Activated CD4-positive, alpha-beta memory T cell treated with anti-CD3 and anti-CD28 coated beads for 36 hours (primary cell): Measurements from ENCODE around the gene DHCR7. TPM values are rescaled to one million over a fixed set of nuclear protein-coding genes. Genes with fewer than 3 reads are reported as not detected.

ENCODE experiments used
- CTCF ChIA-PET: fragments of 350-600 bp; sonication (Branson Sonifier 250); formaldehyde crosslinking; loops from one replicate; lab custom pipeline; 2021; ENCODE audit warnings: antibody characterized with exemption, inconsistent platforms; lab: Charles Lee
- POLR2A ChIA-PET: fragments of 350-600 bp; sonication (Branson Sonifier 250); formaldehyde crosslinking; loops from one replicate; lab custom pipeline; 2021; ENCODE audit warnings: antibody characterized with exemption; lab: Charles Lee
- DNase-seq: peaks from one replicate; pipeline ENCODE4 v3.0.0-alpha.2; 2020
- H3K27ac Mint-ChIP-seq: one replicate; pipeline ENCODE4 v1.8.0; 2021; ENCODE audit warnings: mixed read lengths
- H3K27me3 Mint-ChIP-seq: one replicate; pipeline ENCODE4 v1.8.0; 2021; ENCODE audit warnings: mixed read lengths
- H3K36me3 Mint-ChIP-seq: one replicate; pipeline ENCODE4 v1.8.0; 2021; ENCODE audit warnings: mixed read lengths
- H3K4me1 Mint-ChIP-seq: one replicate; pipeline ENCODE4 v1.8.0; 2021; ENCODE audit warnings: low read depth, mixed read lengths
- H3K4me3 Mint-ChIP-seq: one replicate; pipeline ENCODE4 v1.8.0; 2021; ENCODE audit warnings: mild to moderate bottlenecking, mixed read lengths
- H3K9me3 Mint-ChIP-seq: one replicate; pipeline ENCODE4 v1.8.0; 2021; ENCODE audit warnings: mixed read lengths
- intact Hi-C: fragments of 100-400 bp; cut with micrococcal nuclease; formaldehyde crosslinking; loops from one replicate; pipeline ENCODE4 v1.15.1; 2023
- total RNA-seq, 2 experiments: library from RNA; stranded (reverse); gene quantifications; one replicate each; pipeline ENCODE4 v1.2.3, GENCODE V29; 2021

Gene DHCR7
- 10 to 100 TPM; 61.4 to 63.5 TPM for total RNA-seq

GRCh38 chr11:71448257-71449171, at the start of gene DHCR7:
DHCR7 (minus strand) TSS chr11:71448393; CDS start chr11:71444952, 3,441 bp downstream.
- peak; percentile 96 for DNase-seq
- CTCF ChIA-PET = interaction anchor here (0.8 to 2.7 kb wide), 2 partner anchors 115 to 614 kb away, joined by 3 to 7 read pairs; no protein-coding TSS in a partner anchor
- Mint-ChIP-seq H3K36me3 (peaks cover 41% of the 10 kb centered on the region), H3K27me3 (no peaks in the 10 kb centered on the region), H3K4me1 (peaks cover 54% of the 10 kb centered on the region), H3K27ac (peak within 1 kb of the TSS; percentile 79), H3K4me3 (peak within 1 kb of the TSS; percentile 94), H3K9me3 (peaks cover 5% of the 10 kb centered on the region)
- POLR2A ChIA-PET = no interaction called here
- intact Hi-C loops = loop anchor here (2.0 to 10.0 kb wide), 2 partner anchors 96 to 338 kb away; partner anchors contain the start of gene KRTAP5-9

- Mint-ChIP-seq H3K4me1 (no peaks in the 10 kb centered on the region), H3K27ac (no peak overlapping the region), H3K36me3 (peaks cover 69% of the 10 kb centered on the region), H3K4me3 (no peak overlapping the region), H3K27me3 (no peaks in the 10 kb centered on the region), H3K9me3 (no peaks in the 10 kb centered on the region)
- intact Hi-C loops = no loop called here
- POLR2A ChIA-PET = no interaction called here
- CTCF ChIA-PET = no interaction called here
- no peak for DNase-seq
Observed at GRCh38 chr11:71496421-71496820, 48.2 kb upstream of the DHCR7 start.

- no peaks in the 10 kb centered on the region for H3K27me3 Mint-ChIP-seq
- CTCF ChIA-PET = no interaction called here
- peaks cover 71% of the 10 kb centered on the region for H3K36me3 Mint-ChIP-seq
- POLR2A ChIA-PET = no interaction called here
- H3K4me1 Mint-ChIP-seq = no peaks in the 10 kb centered on the region
- intact Hi-C loops = no loop called here
- no peak for DNase-seq
- H3K9me3 Mint-ChIP-seq = no peaks in the 10 kb centered on the region
- no peak overlapping the region for H3K4me3 Mint-ChIP-seq
- H3K27ac Mint-ChIP-seq = no peak overlapping the region
Observed at GRCh38 chr11:71495286-71496230, 47.4 kb upstream of the DHCR7 start.

DNA sequence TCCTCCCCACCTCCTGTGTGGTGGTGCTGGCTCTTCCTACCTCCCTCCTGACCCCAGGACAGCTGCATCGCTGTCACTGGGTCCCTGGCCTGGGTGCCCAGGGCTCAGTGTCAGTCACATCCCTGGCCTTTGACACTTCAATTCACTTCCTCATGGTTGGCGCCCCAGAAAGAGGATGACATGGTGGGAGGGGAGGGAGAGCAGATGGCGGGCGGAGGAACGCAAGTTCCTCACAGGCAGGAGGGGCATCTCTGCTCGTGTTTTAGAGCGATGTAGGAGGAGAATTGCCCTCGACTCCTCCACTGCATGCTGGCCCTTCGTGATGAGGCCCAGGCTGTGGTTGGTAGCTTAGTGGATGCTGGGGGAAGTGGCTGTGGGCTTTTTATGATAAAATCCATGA, 43.7 kb upstream of the DHCR7 start:
- Mint-ChIP-seq H3K9me3 (no peaks in the 10 kb centered on the region), H3K4me1 (peaks cover 25% of the 10 kb centered on the region), H3K27ac (no peak overlapping the region), H3K27me3 (no peaks in the 10 kb centered on the region), H3K36me3 (peaks cover 55% of the 10 kb centered on the region), H3K4me3 (no peak overlapping the region)
- intact Hi-C loops = no loop called here
- DNase-seq = no peak
- CTCF ChIA-PET = no interaction called here
- POLR2A ChIA-PET = no interaction called here

DNA sequence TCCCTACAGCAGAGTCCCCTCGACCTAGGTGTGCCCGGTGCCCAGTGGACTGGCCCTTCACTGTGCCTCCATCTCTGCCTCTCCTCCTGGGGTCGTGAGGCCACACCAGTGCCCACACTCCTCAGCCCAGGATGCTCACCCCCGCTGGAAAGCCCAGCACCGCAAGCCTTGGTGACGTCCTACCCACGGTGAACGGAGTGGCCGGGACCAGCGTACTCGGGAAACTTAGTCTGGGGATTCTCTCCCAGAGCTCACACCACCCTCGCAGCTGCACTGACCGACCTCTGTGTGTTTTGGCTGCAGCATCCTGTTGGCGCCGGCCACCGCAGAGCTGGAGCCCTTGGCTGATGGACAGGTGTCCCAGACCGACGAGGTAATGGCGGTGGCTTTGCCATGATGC, 43.3 kb upstream of the DHCR7 start:
- Mint-ChIP-seq H3K27me3 (no peaks in the 10 kb centered on the region), H3K36me3 (peaks cover 52% of the 10 kb centered on the region), H3K4me1 (peaks cover 25% of the 10 kb centered on the region), H3K27ac (no peak overlapping the region), H3K4me3 (no peak overlapping the region), H3K9me3 (no peaks in the 10 kb centered on the region)
- POLR2A ChIA-PET = no interaction called here
- intact Hi-C loops = no loop called here
- no peak for DNase-seq
- CTCF ChIA-PET = no interaction called here

DNA sequence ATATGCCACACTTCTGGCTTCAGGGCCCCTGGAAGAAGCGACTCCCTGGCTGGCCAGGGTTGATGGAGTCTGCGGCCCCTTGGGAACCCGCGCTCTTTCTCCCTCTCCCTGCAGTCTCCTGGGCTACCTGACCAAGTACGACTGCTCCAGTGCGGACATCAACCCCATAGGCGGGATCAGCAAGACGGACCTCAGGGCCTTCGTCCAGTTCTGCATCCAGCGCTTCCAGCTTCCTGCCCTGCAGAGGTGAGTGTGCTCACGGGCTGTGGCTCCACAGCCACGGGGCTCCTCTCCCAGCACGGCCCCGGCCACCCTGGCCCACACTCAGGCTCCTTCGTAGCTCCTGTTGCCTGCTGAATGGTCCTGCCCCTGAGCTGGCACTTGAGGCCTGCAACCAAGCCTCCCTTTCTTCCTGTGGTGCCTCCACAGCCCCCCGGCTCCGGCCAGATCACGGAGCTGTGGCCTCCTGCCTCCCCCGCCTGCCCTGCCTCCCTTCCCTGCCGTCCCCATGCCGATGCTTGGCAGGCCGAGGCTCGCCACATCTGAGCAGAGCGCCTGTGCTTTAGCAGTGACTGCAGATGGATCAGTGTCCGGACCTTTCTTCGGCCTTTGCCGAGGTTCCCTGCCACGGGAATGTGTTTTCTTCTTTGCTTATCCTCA, 42.7 kb upstream of the DHCR7 start:
- intact Hi-C loops = no loop called here
- ChIA-PET CTCF (no interaction called here), POLR2A (no interaction called here)
- DNase-seq = no peak
- no peaks in the 10 kb centered on the region for H3K9me3 Mint-ChIP-seq
- H3K4me3 Mint-ChIP-seq = no peak overlapping the region
- H3K36me3 Mint-ChIP-seq = peaks cover 56% of the 10 kb centered on the region
- H3K27ac Mint-ChIP-seq = no peak overlapping the region
- H3K4me1 Mint-ChIP-seq = peaks cover 25% of the 10 kb centered on the region
- no peaks in the 10 kb centered on the region for H3K27me3 Mint-ChIP-seq

DNA sequence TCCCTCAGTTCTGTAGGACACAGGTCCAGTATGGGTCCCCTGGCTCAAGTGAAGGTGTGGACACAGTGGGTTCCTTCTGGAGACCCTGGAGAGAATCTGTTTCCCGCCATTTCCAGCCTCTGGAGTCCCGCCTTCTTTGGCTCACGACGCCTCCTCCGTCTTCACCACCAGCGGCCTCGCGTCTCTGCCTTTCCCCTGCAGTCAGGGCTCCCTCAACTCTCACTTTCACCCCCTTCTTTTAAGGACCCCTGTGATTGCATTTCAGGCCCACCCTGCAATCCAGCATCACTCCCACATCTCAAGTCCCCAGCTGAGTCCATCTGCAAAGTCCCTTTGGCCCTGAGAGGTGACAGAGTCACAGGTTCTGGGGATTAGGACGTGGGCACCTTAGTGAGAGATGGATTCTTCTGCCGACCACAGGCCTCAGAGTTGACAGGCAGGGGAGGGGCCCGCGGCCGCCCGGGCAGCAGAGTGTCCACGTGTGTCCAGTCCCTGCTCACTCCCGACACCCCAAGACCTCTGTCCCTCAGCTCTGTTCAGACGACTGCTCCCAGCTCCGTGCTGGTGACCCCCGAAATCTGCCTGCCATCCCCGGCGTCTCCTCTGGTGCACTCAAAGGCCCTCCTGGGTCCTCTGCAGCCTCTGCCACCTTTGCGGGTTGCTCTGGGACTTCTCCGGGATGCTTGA, 42.0 kb upstream of the DHCR7 start:
- Mint-ChIP-seq H3K27me3 (no peaks in the 10 kb centered on the region), H3K4me1 (peaks cover 25% of the 10 kb centered on the region), H3K9me3 (no peaks in the 10 kb centered on the region), H3K27ac (no peak overlapping the region), H3K36me3 (peaks cover 57% of the 10 kb centered on the region), H3K4me3 (no peak overlapping the region)
- CTCF ChIA-PET = no interaction called here
- intact Hi-C loops = no loop called here
- POLR2A ChIA-PET = interaction anchor here (1.5 kb wide), 1 partner anchor 10 kb away, joined by 3 read pairs; no protein-coding TSS in a partner anchor
- no peak for DNase-seq

DNA sequence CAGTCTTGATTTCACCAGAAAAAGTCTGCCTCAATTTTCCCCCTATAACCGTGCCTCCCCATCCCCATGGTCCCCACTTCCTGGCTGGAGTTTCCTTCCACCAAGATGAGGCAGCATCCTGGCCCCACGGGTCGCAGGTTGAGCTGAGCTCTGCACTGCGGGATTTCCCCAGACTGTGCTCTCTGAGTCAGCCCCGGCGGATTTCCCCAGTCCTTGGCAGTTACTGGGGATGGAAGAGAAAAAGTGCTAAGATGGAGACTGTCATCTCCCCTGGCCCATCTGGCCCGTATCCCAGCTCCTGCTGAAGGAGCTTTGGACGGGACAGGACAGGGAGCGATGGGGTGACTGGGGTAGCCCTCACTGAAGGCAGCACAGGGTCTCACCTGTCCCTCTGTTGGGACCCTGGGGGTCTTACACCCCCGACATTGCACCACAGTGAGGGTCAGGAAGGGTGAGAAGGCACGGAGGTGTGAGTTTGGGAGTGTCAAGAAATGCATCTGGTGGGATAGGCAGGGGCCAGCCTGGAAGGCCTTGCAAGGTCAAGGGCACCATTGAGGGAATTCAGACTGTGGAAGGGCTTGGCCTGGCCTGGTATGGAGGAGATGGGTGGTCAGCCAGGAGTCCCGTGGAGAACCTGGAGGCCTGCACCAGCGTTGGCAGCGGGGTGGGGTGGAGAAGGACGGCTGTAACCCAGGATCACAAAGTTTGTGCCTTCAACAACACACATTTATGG, 41.3 kb upstream of the DHCR7 start:
- Mint-ChIP-seq H3K4me3 (no peak overlapping the region), H3K4me1 (peaks cover 25% of the 10 kb centered on the region), H3K27me3 (no peaks in the 10 kb centered on the region), H3K9me3 (no peaks in the 10 kb centered on the region), H3K27ac (peak overlapping the region; percentile 90), H3K36me3 (peaks cover 57% of the 10 kb centered on the region)
- ChIA-PET CTCF (no interaction called here), POLR2A (interaction anchor here (0.9 to 1.5 kb wide), 2 partner anchors 10 to 37 kb away, joined by 3 to 4 read pairs; partner anchors contain the start of gene NADSYN1)
- intact Hi-C loops = loop anchor here (5.0 kb wide), 1 partner anchor 37 kb away; the partner anchor contains the start of gene NADSYN1
- peak; percentile 87 for DNase-seq

DNA sequence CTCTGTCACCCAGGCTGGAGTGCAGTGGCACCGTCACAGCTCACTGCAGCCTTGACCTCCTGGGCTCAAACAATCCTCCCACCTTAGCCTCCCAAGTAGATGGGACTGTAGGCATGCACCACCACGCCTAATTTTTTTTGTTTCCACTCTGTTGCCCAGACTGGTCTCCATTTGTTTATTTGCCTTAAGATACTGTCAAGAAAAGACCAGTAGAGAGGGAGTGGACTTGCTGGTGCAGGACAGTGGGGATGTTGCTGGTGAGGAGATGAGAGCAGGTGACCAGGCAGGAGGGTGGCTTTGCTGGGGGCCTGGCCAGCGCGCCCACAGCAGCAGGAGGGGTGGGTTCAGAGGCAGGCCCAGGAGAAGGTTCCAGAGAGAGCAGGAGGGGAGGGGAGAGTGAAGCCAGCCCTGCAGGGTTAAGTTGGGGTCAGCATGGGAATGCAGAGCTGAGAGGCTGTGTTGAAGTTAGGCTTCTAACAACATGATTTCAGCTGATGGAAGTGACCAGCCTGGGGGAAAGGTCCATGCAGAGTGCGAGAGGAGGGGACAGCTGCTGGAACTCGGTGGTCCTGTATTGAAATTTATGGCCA, 40.6 kb upstream of the DHCR7 start:
- POLR2A ChIA-PET = interaction anchor here (0.9 to 1.5 kb wide), 2 partner anchors 11 to 36 kb away, joined by 3 to 4 read pairs; partner anchors contain the start of gene NADSYN1
- peak overlapping the region; percentile 90 for H3K27ac Mint-ChIP-seq
- intact Hi-C loops = loop anchor here (5.0 kb wide), 1 partner anchor 36 kb away; the partner anchor contains the start of gene NADSYN1
- no peaks in the 10 kb centered on the region for H3K27me3 Mint-ChIP-seq
- DNase-seq = no peak
- H3K4me3 Mint-ChIP-seq = no peak overlapping the region
- H3K4me1 Mint-ChIP-seq = peaks cover 25% of the 10 kb centered on the region
- H3K36me3 Mint-ChIP-seq = peaks cover 58% of the 10 kb centered on the region
- CTCF ChIA-PET = no interaction called here
- H3K9me3 Mint-ChIP-seq = no peaks in the 10 kb centered on the region

- Mint-ChIP-seq H3K27me3 (no peaks in the 10 kb centered on the region), H3K4me1 (peaks cover 25% of the 10 kb centered on the region), H3K9me3 (no peaks in the 10 kb centered on the region), H3K36me3 (peaks cover 59% of the 10 kb centered on the region), H3K27ac (no peak overlapping the region), H3K4me3 (no peak overlapping the region)
- CTCF ChIA-PET = no interaction called here
- intact Hi-C loops = loop anchor here (5.0 kb wide), 1 partner anchor 34 kb away; the partner anchor contains the start of gene NADSYN1
- DNase-seq = no peak
- POLR2A ChIA-PET = no interaction called here
Observed at GRCh38 chr11:71486320-71486719, 38.1 kb upstream of the DHCR7 start.
